ENCODE results near the gene MTCL1. TPM values are rescaled to one million over a fixed set of nuclear protein-coding genes. Genes with fewer than 3 reads are reported as not detected.

The MTCL1 gene
- total RNA-seq, 3 donors from 2014 or later (not counting 1 experiment from before 2014, with no cell fraction given), result 0.38 to 1.5 (median 0.43) TPM

DNA sequence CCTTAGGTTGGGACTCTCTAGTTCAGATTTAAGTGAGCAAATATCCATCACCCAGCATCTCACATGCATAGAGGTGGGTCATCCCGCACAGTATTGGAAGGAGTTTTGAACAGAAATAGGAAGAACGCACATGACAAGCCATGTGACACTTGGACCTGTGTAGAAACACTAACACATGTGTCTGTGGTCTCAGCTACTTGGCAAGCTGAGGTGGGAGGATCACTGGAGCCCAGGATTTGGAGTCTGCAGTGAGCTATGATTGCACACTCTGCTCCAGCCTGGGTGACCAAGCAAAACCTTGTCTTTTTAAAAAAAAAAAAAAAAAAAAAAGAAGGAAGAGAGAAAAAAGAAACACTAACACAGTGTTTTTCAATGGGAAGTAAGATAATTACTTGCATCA, 5.4 kb upstream of the MTCL1 start:
- peaks cover 31 to 36% of the 10 kb centered on the region in 2 donors for H3K27me3 Mint-ChIP-seq (ENCODE audit: low read depth in 2 of 2)
- peaks cover 20% of the 10 kb centered on the region for H3K27me3 ChIP-seq (ENCODE audit: control insufficient read depth, insufficient read depth, low read length)
- no peak overlapping the region for H3K27ac Mint-ChIP-seq
- H3K4me3 Mint-ChIP-seq, result no peak overlapping the region
- no peak for DNase-seq
- H3K4me1 ChIP-seq (ENCODE audit: control insufficient read depth, insufficient read depth, low read length), result peaks cover 12% of the 10 kb centered on the region
- H3K27ac ChIP-seq (ENCODE audit: low read length), result no peak overlapping the region
- peaks cover 9 to 12% of the 10 kb centered on the region in 2 donors for H3K4me1 Mint-ChIP-seq
- intact Hi-C loops (cut with micrococcal nuclease), result loop anchor here (10.0 kb wide), 1 partner anchor 635 kb away; the partner anchor contains the start of gene TWSG1
- H3K9me3 ChIP-seq (ENCODE audit: control insufficient read depth, insufficient read depth, low read length), result no peaks in the 10 kb centered on the region
- H3K36me3 Mint-ChIP-seq, result no peaks in the 10 kb centered on the region
- no peak for ATAC-seq
- no peaks in the 10 kb centered on the region for H3K9me3 Mint-ChIP-seq
- H3K36me3 ChIP-seq (ENCODE audit: control insufficient read depth, insufficient read depth, low read length), result no peaks in the 10 kb centered on the region
- no peak overlapping the region for H3K4me3 ChIP-seq (ENCODE audit: low read length)
- 62% methylated on average over 2 of the region's 2 CpGs for WGBS (ENCODE audit: insufficient coverage)
- TF ChIP-seq, protein P1, sequence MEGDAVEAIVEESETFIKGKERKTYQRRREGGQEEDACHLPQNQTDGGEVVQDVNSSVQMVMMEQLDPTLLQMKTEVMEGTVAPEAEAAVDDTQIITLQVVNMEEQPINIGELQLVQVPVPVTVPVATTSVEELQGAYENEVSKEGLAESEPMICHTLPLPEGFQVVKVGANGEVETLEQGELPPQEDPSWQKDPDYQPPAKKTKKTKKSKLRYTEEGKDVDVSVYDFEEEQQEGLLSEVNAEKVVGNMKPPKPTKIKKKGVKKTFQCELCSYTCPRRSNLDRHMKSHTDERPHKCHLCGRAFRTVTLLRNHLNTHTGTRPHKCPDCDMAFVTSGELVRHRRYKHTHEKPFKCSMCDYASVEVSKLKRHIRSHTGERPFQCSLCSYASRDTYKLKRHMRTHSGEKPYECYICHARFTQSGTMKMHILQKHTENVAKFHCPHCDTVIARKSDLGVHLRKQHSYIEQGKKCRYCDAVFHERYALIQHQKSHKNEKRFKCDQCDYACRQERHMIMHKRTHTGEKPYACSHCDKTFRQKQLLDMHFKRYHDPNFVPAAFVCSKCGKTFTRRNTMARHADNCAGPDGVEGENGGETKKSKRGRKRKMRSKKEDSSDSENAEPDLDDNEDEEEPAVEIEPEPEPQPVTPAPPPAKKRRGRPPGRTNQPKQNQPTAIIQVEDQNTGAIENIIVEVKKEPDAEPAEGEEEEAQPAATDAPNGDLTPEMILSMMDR (IDR thresholded peaks at IDR 0.05), result no peak

DNA sequence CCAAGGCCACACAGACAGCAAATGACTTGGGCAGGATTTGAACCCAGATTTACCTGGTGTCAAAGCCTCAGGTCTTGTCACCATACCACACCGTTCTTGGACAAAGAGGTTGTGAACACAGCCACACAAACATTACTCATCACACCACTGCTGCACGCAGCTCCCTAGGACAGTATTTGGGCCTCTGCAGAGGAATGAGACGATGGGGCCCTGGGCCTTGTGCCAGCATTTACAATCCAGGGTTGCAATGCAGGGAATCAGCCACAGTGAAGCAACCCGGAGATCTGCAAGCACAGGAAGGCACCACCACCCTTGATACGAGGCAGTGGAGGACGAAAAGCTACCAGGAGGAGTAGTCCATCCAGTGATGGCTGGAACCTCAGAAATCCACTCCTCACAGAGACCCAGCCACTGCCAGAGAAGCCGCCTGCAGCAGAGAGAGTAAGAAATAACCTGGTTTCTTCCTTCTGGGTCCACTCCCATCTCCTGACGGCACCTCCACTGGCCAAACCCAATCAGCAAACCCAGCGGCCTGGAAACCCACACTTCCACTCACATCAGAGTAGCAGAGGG, 3.7 kb upstream of the MTCL1 start:
- 80% methylated on average over 9 of the region's 9 CpGs for WGBS (ENCODE audit: insufficient coverage)
- peaks cover 10 to 14% of the 10 kb centered on the region in 2 donors for H3K4me1 Mint-ChIP-seq
- H3K36me3 ChIP-seq (ENCODE audit: control insufficient read depth, insufficient read depth, low read length), result no peaks in the 10 kb centered on the region
- H3K9me3 Mint-ChIP-seq, result no peaks in the 10 kb centered on the region
- H3K36me3 Mint-ChIP-seq, result no peaks in the 10 kb centered on the region
- no peaks in the 10 kb centered on the region for H3K9me3 ChIP-seq (ENCODE audit: control insufficient read depth, insufficient read depth, low read length)
- H3K27ac ChIP-seq (ENCODE audit: low read length), result no peak overlapping the region
- H3K27me3 Mint-ChIP-seq (ENCODE audit: low read depth in 2 of 2), result peaks cover 33 to 36% of the 10 kb centered on the region in 2 donors
- intact Hi-C loops (cut with micrococcal nuclease), result loop anchor here (10.0 kb wide), 1 partner anchor 633 kb away; the partner anchor contains the start of gene TWSG1
- peaks cover 20% of the 10 kb centered on the region for H3K27me3 ChIP-seq (ENCODE audit: control insufficient read depth, insufficient read depth, low read length)
- H3K4me3 ChIP-seq (ENCODE audit: low read length), result no peak overlapping the region
- H3K27ac Mint-ChIP-seq, result no peak overlapping the region
- ATAC-seq (no peak), DNase-seq (no peak)
- peaks cover 17% of the 10 kb centered on the region for H3K4me1 ChIP-seq (ENCODE audit: control insufficient read depth, insufficient read depth, low read length)
- TF ChIP-seq, protein P1 (IDR thresholded peaks at IDR 0.05), result no peak
- H3K4me3 Mint-ChIP-seq, result no peak overlapping the region

DNA sequence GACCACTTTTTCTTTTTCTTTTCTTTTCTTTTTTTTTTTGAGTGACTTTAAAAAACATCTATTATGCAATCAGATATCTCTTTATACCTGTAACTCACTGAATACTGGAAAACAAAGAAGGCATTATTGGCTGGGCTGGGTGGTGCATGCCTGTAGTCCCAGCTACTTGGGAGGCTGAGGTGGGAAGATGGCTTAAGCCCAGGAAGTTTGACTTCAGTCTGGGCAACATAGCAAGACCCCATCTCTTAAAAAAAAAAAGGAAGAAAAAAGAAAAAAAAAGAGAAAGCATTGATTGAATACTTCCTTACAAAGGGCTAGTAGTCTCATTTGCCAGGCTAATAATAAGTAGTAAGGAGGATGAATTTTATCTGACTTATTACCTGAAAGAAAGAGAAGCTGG, 2.7 kb upstream of the MTCL1 start:
- Histone ChIP-seq H3K36me3 (ENCODE audit: control insufficient read depth, insufficient read depth, low read length) (no peaks in the 10 kb centered on the region), H3K9me3 (ENCODE audit: control insufficient read depth, insufficient read depth, low read length) (no peaks in the 10 kb centered on the region), H3K27ac (ENCODE audit: low read length) (no peak overlapping the region), H3K4me3 (ENCODE audit: low read length) (no peak overlapping the region), H3K4me1 (ENCODE audit: control insufficient read depth, insufficient read depth, low read length) (peaks cover 25% of the 10 kb centered on the region), H3K27me3 (ENCODE audit: control insufficient read depth, insufficient read depth, low read length) (peaks cover 28% of the 10 kb centered on the region)
- Mint-ChIP-seq H3K27ac (no peak overlapping the region), H3K9me3 (no peaks in the 10 kb centered on the region), H3K36me3 (no peaks in the 10 kb centered on the region), H3K4me3 (peak overlapping the region; percentile 62), H3K27me3 (ENCODE audit: low read depth in 2 of 2) (peaks cover 41 to 43% of the 10 kb centered on the region in 2 donors), H3K4me1 (peaks cover 15 to 19% of the 10 kb centered on the region in 2 donors)
- no peak for DNase-seq
- ATAC-seq, result no peak
- TF ChIP-seq, protein P1 (IDR thresholded peaks at IDR 0.05), result no peak
- intact Hi-C loops (cut with micrococcal nuclease), result loop anchor here (10.0 kb wide), 1 partner anchor 632 kb away; the partner anchor contains the start of gene TWSG1

Measured in natural killer cell (primary cell).